ENCODE measurements around the gene MAP2K7. TPM values are rescaled to one million over a fixed set of nuclear protein-coding genes. Genes with fewer than 3 reads are reported as not detected.
A peak's percentile ranks its signal among the peaks of the same experiment; 100 is the strongest.

The MAP2K7 gene
- total and polyA plus RNA-seq, 2 of the 4 experiments (the other 2 are of a cell fraction): 4.1 to 15.6 TPM

DNA sequence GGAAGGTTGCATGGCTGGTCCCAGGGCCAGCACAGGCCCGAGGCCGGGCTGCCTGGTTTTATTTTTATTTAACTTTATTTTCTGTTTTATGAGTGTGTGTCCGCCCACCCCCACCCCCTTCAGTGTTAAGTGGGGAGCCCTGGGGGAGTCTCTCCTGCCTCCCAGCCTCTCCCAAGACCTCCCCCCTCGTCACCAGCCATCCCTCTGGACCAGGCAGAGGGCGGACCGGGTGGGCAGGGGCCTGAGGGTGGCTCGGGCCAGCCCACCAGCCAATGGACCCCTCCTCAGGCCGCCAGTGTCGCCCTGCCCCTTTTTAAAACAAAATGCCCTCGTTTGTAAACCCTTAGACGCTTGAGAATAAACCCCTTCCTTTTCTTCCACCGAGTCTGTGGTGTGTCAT is 10.4 kb downstream of the MAP2K7 start:
- no peak overlapping the region for H2BK120ac ChIP-seq (ENCODE audit: low read depth, low read length)
- H3K9me3 ChIP-seq (ENCODE audit: control insufficient read depth, insufficient read depth, low read length): no peaks in the 10 kb centered on the region
- H3K9ac ChIP-seq (ENCODE audit: low read depth, low read length): no peak overlapping the region
- TSS peak; percentile 87 for BruUV-seq (replicated peaks)
- dilution Hi-C loops (cut with HindIII; ENCODE audit: low sequenced_read_pairs, unreplicated experiment): no loop called here
- POLR2A ChIA-PET (ENCODE audit: unreplicated experiment): no interaction called here
- no CpG with 5 or more reads among the region's 12 CpGs for WGBS, 2 experiments (ENCODE audit: extremely low coverage in 2 of 2, insufficient read length in 1 of 2)
- no peak overlapping the region for H3K4ac ChIP-seq (ENCODE audit: low read depth, low read length)
- H4K91ac ChIP-seq (ENCODE audit: insufficient read depth, low read depth, low read length): no peak overlapping the region
- no peak overlapping the region for H3K23ac ChIP-seq (ENCODE audit: low read depth, low read length)
- H4K20me1 ChIP-seq (ENCODE audit: insufficient read depth, low read length): peaks cover 4% of the 10 kb centered on the region; the same call in 1 of the 2 replicates
- H3K56ac ChIP-seq (ENCODE audit: extremely low read depth, insufficient read depth, low read length): no peak overlapping the region
- in situ Hi-C loops (cut with MboI; ENCODE audit: low sequenced_read_pairs): no loop called here
- ATAC-seq (ENCODE audit: low read depth): no peak
- no peak overlapping the region for H3K27ac ChIP-seq (ENCODE audit: insufficient read depth, low read length)
- peaks cover 0 to 2% of the 10 kb centered on the region in 2 experiments; a peak in 1 of 4 replicates for H3K79me1 ChIP-seq (ENCODE audit: low read depth in 1 of 2, low read length in 2 of 2)
- H3K18ac ChIP-seq (ENCODE audit: low read depth, low read length): no peak overlapping the region
- peaks cover 10% of the 10 kb centered on the region; the same call in 1 of the 2 replicates for H3K4me1 ChIP-seq (ENCODE audit: control insufficient read depth, insufficient read depth, low read length)
- DNase-seq: no peak
- H3K9me1 ChIP-seq (ENCODE audit: insufficient read depth, low read length): no peaks in the 10 kb centered on the region
- CTCF ChIA-PET: no interaction called here
- H3K36me3 ChIP-seq (ENCODE audit: control insufficient read depth, insufficient read depth, low read length): peaks cover 28% of the 10 kb centered on the region
- TF ChIP-seq MAFK (IDR thresholded peaks at IDR 0.05; ENCODE audit: low read depth, low read length) (no peak), MXI1 (IDR thresholded peaks at IDR 0.05; ENCODE audit: borderline replicate concordance, low read depth, low read length) (no peak), SMC3 (IDR thresholded peaks at IDR 0.05; ENCODE audit: low read depth, low read length) (no peak)
- TF ChIP-seq, protein P1, sequence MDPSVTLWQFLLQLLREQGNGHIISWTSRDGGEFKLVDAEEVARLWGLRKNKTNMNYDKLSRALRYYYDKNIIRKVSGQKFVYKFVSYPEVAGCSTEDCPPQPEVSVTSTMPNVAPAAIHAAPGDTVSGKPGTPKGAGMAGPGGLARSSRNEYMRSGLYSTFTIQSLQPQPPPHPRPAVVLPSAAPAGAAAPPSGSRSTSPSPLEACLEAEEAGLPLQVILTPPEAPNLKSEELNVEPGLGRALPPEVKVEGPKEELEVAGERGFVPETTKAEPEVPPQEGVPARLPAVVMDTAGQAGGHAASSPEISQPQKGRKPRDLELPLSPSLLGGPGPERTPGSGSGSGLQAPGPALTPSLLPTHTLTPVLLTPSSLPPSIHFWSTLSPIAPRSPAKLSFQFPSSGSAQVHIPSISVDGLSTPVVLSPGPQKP (IDR thresholded peaks at IDR 0.05; ENCODE audit: borderline replicate concordance, low read depth, low read length): no peak
- H2BK15ac ChIP-seq (ENCODE audit: low read depth, low read length): no peak overlapping the region
- H3K27me3 ChIP-seq (ENCODE audit: control insufficient read depth, insufficient read depth, low read length): peaks cover 11% of the 10 kb centered on the region
- H2BK5ac ChIP-seq (ENCODE audit: low read depth, low read length, poor library complexity, severe bottlenecking): no peak overlapping the region
- no peak overlapping the region for H4K8ac ChIP-seq (ENCODE audit: low read depth in 2 of 2, low read length in 2 of 2)
- H2AK9ac ChIP-seq (replicated peaks; ENCODE audit: low read depth, low read length, poor library complexity): no peak overlapping the region
- no peak overlapping the region for H2AFZ ChIP-seq (replicated peaks; ENCODE audit: low read length, poor library complexity)
- no peak overlapping the region for H4K5ac ChIP-seq (ENCODE audit: low read depth, low read length)
- H3K4me2 ChIP-seq (ENCODE audit: low read depth, low read length): no peak overlapping the region
- intact Hi-C loops (cut with micrococcal nuclease): no loop called here
- no peak overlapping the region for H3K14ac ChIP-seq (replicated peaks; ENCODE audit: low read depth, low read length)
- no peak overlapping the region for H2AK5ac ChIP-seq (ENCODE audit: low read depth, low read length)
- H2BK20ac ChIP-seq (ENCODE audit: low read depth, low read length): no peak overlapping the region
- no peak overlapping the region for H3K4me3 ChIP-seq (ENCODE audit: insufficient read depth, low read depth, low read length)
